Renal cortical epithelial cell (primary cell): Measurements from ENCODE around the gene VIP. TPM values are rescaled to one million over a fixed set of nuclear protein-coding genes. Genes with fewer than 3 reads are reported as not detected.
A peak's percentile ranks its signal among the peaks of the same experiment; 100 is the strongest.
"Not testable (repeated sequence)": the region's sequence is repeated elsewhere in the genome, so short reads cannot be mapped to it uniquely, and the experiment has no call there.

Experiments used
- DNase-seq: peaks from one replicate; pipeline ENCODE4 v3.0.0-alpha.2; 2011; ENCODE audit warnings: low read depth
- total RNA-seq: library from RNA; depleted of rRNA; stranded (reverse); fragments of >200 nt; gene quantifications from 2 replicates; pipeline ENCODE4 v1.2.3, GENCODE V29; 2014

VIP gene
- total RNA-seq, result not detected in 2 replicates

- peak; percentile 40 for DNase-seq
Measured at GRCh38 chr6:152750694-152751093, at the start of gene VIP. VIP (plus strand) TSS chr6:152750797; CDS start chr6:152752178, 1,381 bp downstream.

- peak; percentile 3 for DNase-seq
Measured at GRCh38 chr6:152701081-152701862, 49.3 kb upstream of the VIP start.

- no peak for DNase-seq
Measured at GRCh38 chr6:152701863-152702401, 48.7 kb upstream of the VIP start.

GRCh38 chr6:152703750-152704149, 46.8 kb upstream of the VIP start:
- DNase-seq, result not testable (repeated sequence)

- DNase-seq, result no peak
Measured at GRCh38 chr6:152705327-152705726, 45.3 kb upstream of the VIP start.

- no peak for DNase-seq
Measured at GRCh38 chr6:152716322-152716721, 34.3 kb upstream of the VIP start.

DNA sequence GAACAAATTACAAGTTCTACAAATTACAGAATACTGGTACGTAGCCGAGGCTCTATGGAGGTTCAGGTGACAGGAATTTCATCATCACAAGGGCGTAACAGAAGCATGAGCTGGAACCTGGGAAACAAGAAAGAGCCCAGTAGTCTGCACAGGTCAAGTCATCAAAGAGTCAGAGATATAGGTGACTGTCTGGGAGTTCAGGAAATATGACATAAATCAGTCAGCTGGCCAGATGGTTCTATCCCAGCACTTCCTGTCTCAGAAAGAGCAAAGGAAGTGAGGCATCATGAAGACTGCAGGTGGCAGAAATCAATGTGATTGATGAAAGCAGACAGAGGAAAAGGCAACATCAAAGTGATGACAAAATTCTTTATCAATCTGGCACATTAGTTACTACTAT, 29.6 kb upstream of the VIP start:
- peak; percentile 41 for DNase-seq

- DNase-seq, result no peak
Measured at GRCh38 chr6:152721956-152722355, 28.6 kb upstream of the VIP start.

- DNase-seq, result peak; percentile 74
Measured at GRCh38 chr6:152723398-152723797, 27.2 kb upstream of the VIP start.

GRCh38 chr6:152726313-152726712, 24.3 kb upstream of the VIP start:
- DNase-seq, result no peak

GRCh38 chr6:152727507-152727906, 23.1 kb upstream of the VIP start:
- DNase-seq, result no peak

DNA sequence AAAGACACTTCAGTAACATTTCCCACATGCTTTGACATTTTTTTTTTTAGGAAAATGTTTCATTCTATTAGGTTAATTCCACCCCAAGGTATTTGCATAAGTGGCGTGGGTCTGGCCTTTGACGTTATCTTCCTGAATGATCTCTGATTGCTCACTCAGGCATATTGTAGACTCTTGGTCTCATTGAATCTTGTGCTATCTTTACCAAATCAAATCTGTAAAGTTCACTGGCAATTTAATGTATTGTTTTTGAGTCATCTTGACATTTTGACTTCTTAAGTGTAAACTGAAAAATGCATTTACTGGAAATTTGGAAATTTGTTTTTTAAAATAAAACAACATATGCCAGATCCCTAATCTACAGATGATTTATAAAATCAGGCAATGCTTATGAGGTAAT, 16.0 kb upstream of the VIP start:
- no peak for DNase-seq

GRCh38 chr6:152736687-152737273, 13.8 kb upstream of the VIP start:
- no peak for DNase-seq

- DNase-seq, result no peak
Measured at GRCh38 chr6:152745509-152746171, 5.0 kb upstream of the VIP start.

- DNase-seq, result peak; percentile 88
Measured at GRCh38 chr6:152746172-152746553, 4.4 kb upstream of the VIP start.

DNA sequence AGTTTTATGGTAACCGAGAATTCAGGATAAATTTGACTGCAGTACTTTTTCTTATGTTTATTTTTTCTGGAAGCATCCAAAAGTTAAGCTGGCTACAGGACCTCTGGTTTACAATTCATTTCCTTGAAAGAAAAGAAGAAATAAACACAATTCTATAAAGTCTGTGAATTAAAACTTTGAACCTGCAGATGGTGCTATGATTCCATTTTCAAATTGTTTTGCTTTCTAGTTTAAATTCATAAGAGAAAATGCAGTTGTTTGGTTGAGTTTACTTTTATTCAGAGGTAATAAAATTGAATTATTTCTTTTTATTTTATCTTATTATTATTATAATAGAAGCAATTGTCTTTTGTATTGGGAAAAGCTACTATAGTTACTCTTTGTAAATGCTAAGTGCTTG, 1.8 kb upstream of the VIP start:
- peak; percentile 31 for DNase-seq

GRCh38 chr6:152749336-152749735, 1.3 kb upstream of the VIP start:
- no peak for DNase-seq

- no peak for DNase-seq
Measured at GRCh38 chr6:152765331-152765730, 14.7 kb downstream of the VIP start.

DNA sequence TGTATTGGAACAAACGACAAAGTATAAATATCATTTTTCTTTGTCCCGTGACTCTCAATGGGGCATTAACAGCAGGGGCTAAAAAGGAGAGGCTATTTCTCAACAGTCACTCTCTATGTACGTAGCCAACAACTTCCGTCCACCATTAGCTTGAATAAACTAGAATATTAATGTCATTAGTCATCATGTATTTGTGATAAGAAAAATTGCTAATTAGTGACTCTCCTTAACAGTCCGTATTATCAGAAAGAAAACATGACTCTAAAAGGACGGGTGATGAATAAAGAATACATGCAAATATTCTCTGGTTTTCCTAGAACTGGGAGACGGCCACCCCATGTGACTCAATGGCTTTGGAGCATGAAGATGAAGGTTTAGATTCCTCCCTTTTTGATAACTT, 18.6 kb downstream of the VIP start:
- DNase-seq, result no peak

DNA sequence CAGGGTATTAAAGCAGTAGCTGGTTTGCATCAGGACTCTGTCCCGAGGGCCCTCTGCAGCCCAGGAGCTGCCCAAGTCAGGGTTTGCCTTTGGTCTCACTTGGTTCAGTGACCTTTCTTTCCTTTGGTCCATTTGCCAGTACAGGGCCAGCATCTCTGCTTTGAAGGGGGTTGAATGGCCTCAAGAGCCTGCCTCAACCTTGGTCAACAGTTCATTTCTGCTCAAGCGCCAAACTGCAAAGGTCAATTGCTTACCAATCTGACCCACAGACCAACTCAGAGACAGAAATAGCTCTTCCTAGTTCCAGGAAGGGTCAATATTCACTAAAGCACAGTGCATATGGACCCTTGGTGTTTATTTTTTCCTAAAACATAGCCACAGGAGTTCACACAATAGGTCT, 19.4 kb downstream of the VIP start:
- no peak for DNase-seq

DNA sequence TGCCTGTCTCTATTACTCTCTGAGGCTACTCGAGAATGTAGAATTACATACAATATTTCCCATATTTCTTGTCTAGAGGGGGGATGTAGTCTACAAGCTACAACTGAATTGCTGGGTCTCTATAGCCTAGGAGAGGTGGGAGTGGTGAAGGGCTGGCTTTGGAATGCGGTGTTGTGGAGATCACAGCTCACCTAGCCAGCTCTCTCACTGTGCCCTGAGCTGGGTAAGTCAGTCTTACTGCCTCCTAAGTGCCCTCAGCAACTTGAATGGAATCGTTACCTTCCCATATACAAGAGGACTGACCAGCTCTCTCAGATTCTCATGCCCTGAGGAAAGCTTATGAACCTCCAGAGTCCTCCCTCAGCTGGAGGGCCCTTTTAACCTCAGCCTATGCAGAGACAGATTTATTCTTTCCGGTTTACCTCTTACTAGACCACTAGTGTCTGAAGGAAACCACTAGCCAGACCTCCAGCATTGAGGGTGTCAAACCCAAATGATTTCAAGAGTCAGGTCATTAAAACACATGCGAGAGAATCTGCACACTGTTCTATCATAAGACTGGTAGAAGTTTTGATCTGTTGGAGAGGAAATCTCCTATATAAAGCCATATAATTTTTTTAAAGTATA, 20.6 kb downstream of the VIP start:
- DNase-seq, result no peak

DNA sequence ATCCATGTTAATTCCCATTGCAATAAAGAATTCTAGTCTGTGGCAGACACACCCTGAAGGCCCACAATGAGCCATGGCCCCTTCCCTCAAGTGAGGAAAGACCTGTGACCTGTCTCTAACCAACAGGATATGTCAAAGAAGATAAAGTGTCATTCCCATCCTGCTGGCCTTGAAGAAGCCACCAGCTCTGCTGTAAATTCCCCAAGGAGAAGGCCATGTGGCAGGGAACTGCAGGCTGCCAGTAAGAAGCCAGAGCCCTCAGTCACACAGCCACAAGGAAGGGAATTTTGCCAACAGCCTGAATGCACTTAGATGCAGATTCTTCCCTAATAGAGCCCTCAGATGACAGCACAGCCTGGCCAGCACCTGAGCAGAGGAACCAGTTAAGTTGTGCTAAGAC, 24.8 kb downstream of the VIP start:
- no peak for DNase-seq
